GM12878 (cell line): ENCODE measurements around the gene MAEL. TPM values are rescaled to one million over a fixed set of nuclear protein-coding genes. Genes with fewer than 3 reads are reported as not detected.

Experiments used
- ATAC-seq: fragments of 200-7000 bp; cut with Tn5 transposase; 3 replicates; pipeline ENCODE4 v1.9.1; 2020; ENCODE audit warnings: mild to moderate bottlenecking, moderate library complexity
- BruUV-seq: library from RNA; stranded (reverse); fragments of 400-500 nt; replicated peaks from 2 replicates; lab custom pipeline; 2021; lab: Mats Ljungman, UMichigan
- CTCF ChIA-PET: fragments of 300-600 bp; sonication (Branson Sonifier 250); formaldehyde crosslinking; extraction: SDS; loops from one replicate; lab custom pipeline; 2021; ENCODE audit warnings: inconsistent platforms; lab: Yijun Ruan, JAX
- POLR2A ChIA-PET: fragments of 350-600 bp; formaldehyde crosslinking; extraction: SDS; loops from one replicate; lab custom pipeline; 2021; ENCODE audit warnings: inconsistent platforms; lab: Charles Lee
- RAD21 ChIA-PET: fragments of 300-600 bp; sonication (Branson Sonifier 250); formaldehyde crosslinking; loops from one replicate; lab custom pipeline; 2023; ENCODE audit warnings: antibody characterized with exemption; ENCODE audit not compliant: unreplicated experiment; lab: Charles Lee
- SMC1A ChIA-PET: fragments of 300-600 bp; sonication (Branson Sonifier 250); formaldehyde crosslinking; loops from one replicate; lab custom pipeline; 2023; ENCODE audit not compliant: unreplicated experiment, uncharacterized antibody; lab: Charles Lee
- DNase-seq: peaks from one replicate; pipeline ENCODE4 v3.0.0-alpha.2; 2011; ENCODE audit warnings: low read depth, low spot score
- FAIRE-seq: peaks from 3 replicates; lab custom pipeline; 2011; peaks lifted over from hg19 to GRCh38; lab: Jason Lieb, UNC
- H2AFZ ChIP-seq: 2 replicates; pipeline ENCODE4 v1.6.0; 2011; ENCODE audit warnings: low read depth, low read length, control low read depth; ENCODE audit not compliant: control insufficient read depth
- H3K27ac ChIP-seq: 2 replicates; pipeline ENCODE4 v1.5.1; 2011; ENCODE audit warnings: control low read depth; ENCODE audit not compliant: control insufficient read depth, insufficient read depth
- H3K27me3 ChIP-seq, 2 experiments: replicated peaks in 1 of 2; 2 replicates each; pipeline versions ENCODE4 v1.6.0 to v1.6.1; 2011; ENCODE audit warnings: low read length in 1 of 2; ENCODE audit not compliant: control insufficient read depth in 2 of 2, insufficient read depth in 2 of 2
- H3K36me3 ChIP-seq, 2 experiments: 2 replicates each; pipeline ENCODE4 v1.5.1; 2011; ENCODE audit warnings: low read length in 1 of 2; ENCODE audit not compliant: control insufficient read depth in 2 of 2, insufficient read depth in 2 of 2
- H3K4me1 ChIP-seq: 2 replicates; pipeline ENCODE4 v1.6.1; 2011; ENCODE audit warnings: mild to moderate bottlenecking, low read length, moderate library complexity, mixed read lengths; ENCODE audit not compliant: control insufficient read depth, insufficient read depth
- H3K4me2 ChIP-seq: 2 replicates; pipeline ENCODE4 v1.6.0; 2011; ENCODE audit warnings: control low read depth; ENCODE audit not compliant: control insufficient read depth, insufficient read depth
- H3K4me3 ChIP-seq: fragments of 200-600 bp; sonication (generic); 2 replicates; pipeline ENCODE4 v1.5.1; 2016
- H3K79me2 ChIP-seq: 2 replicates; pipeline ENCODE4 v1.6.0; 2011; ENCODE audit warnings: low read length; ENCODE audit not compliant: control insufficient read depth, insufficient read depth
- H3K9ac ChIP-seq: 2 replicates; pipeline ENCODE4 v1.8.0; 2011; ENCODE audit warnings: low read length, control low read depth, mixed read lengths; ENCODE audit not compliant: control insufficient read depth, insufficient read depth
- H3K9me3 ChIP-seq: replicated peaks from 3 replicates; pipeline ENCODE4 v1.5.1; 2011; ENCODE audit warnings: mild to moderate bottlenecking, low read length; ENCODE audit not compliant: control insufficient read depth, insufficient read depth
- H4K20me1 ChIP-seq: 2 replicates; pipeline ENCODE4 v1.6.0; 2011; ENCODE audit not compliant: control insufficient read depth, insufficient read depth
- ATF2 ChIP-seq: IDR thresholded peaks from 2 replicates; pipeline ENCODE4 v1.6.1; 2012; ENCODE audit warnings: low read length, inconsistent platforms
- ATF7 ChIP-seq: fragments of 450-650 bp; IDR thresholded peaks from 2 replicates; pipeline ENCODE4 v1.6.1; 2016; ENCODE audit warnings: low read depth, mild to moderate bottlenecking
- BHLHE40 ChIP-seq, 2 experiments: fragments of 450-650 bp in 1 of 2; IDR thresholded peaks; 2 replicates each; pipeline ENCODE4 v1.6.1; 2011 to 2017; ENCODE audit warnings: low read depth in 2 of 2, borderline replicate concordance in 1 of 2, improper control_type of control experiment in 1 of 2, low read length in 1 of 2, mild to moderate bottlenecking in 1 of 2
- CBX5 ChIP-seq: sonication (generic); IDR thresholded peaks from 2 replicates; pipeline ENCODE4 v1.6.1; 2016; ENCODE audit warnings: low read depth, moderate library complexity, mild to moderate bottlenecking, inconsistent platforms
- ETV6 ChIP-seq, 2 experiments: fragments of 450-650 bp in 1 of 2; IDR thresholded peaks in 1 of 2; conservative IDR thresholded peaks in 1 of 2; 2 replicates each; pipeline ENCODE4 v1.6.1; 2014; ENCODE audit warnings: antibody characterized with exemption in 1 of 2, borderline replicate concordance in 1 of 2, low read depth in 1 of 2, mild to moderate bottlenecking in 1 of 2, moderate library complexity in 1 of 2
- IKZF2 ChIP-seq, 2 experiments: fragments of 450-650 bp; IDR thresholded peaks; 2 replicates each; pipeline ENCODE4 v1.6.1; 2017; ENCODE audit warnings: mild to moderate bottlenecking in 2 of 2, moderate library complexity in 2 of 2
- KDM1A ChIP-seq: fragments of 200-600 bp; sonication (generic); IDR thresholded peaks from 2 replicates; pipeline ENCODE4 v1.6.1; 2016; ENCODE audit warnings: borderline replicate concordance
- MEF2B ChIP-seq: fragments of 450-650 bp; IDR thresholded peaks from 2 replicates; pipeline ENCODE4 v1.6.1; 2018; ENCODE audit warnings: mild to moderate bottlenecking, moderate library complexity; ENCODE audit not compliant: partially characterized antibody, poor library complexity, severe bottlenecking
- MYC ChIP-seq: IDR thresholded peaks from 2 replicates; pipeline ENCODE4 v1.6.1; 2011; ENCODE audit warnings: mild to moderate bottlenecking, low read length, moderate library complexity, inconsistent platforms; ENCODE audit not compliant: insufficient read depth, insufficient replicate concordance, insufficient read length, severe bottlenecking
- NBN ChIP-seq: fragments of 450-650 bp; IDR thresholded peaks from 2 replicates; pipeline ENCODE4 v1.6.1; 2016
- SMAD5 ChIP-seq: IDR thresholded peaks from 2 replicates; pipeline ENCODE4 v1.6.1; 2016; ENCODE audit warnings: antibody characterized with exemption, low read depth
- TARDBP ChIP-seq: IDR thresholded peaks from 2 replicates; pipeline ENCODE4 v1.6.1; 2016; ENCODE audit warnings: borderline replicate concordance
- WGBS: methylation state at CpG from one replicate; pipeline ENCODE4 v1.1.6; 2016; ENCODE audit warnings: low lambda C conversion rate; ENCODE audit not compliant: insufficient replicate concordance, insufficient coverage; ENCODE audit errors: missing lambda C conversion rate; 5-methylcytosine and 5-hydroxymethylcytosine counted together
- in situ Hi-C: fragments of 300-500 bp; cut with MboI; formaldehyde crosslinking; loops from 9 replicates; pipeline ENCODE4 v1.14.3; 2018; ENCODE audit warnings: mixed read lengths
- intact Hi-C: fragments of 100-400 bp; cut with micrococcal nuclease; formaldehyde crosslinking; loops from one replicate; pipeline ENCODE4 v1.14.2; 2022; ENCODE audit not compliant: unreplicated experiment
- polyA plus RNA-seq, 11 experiments: library from polyadenylated mRNA; depleted of rRNA in 4 of 11; unstranded in 6 of 11; stranded (reverse) in 5 of 11; fragments of >200 nt; fragmentation: Nextera tagmentation in 4 of 11; fragmentation: Illumina TruSeq in 1 of 11; extraction: Ambion mirVana in 4 of 11; extraction: Trizol in 1 of 11; gene quantifications; 1 replicate in 1 of 11; 2 replicates in 10 of 11; pipeline versions ENCODE4 v1.2.1 to v1.2.3, GENCODE V29; 2011 to 2016; ENCODE audit warnings: inconsistent platforms in 2 of 11, missing spikeins in 2 of 11, low read depth in 1 of 11
- total RNA-seq, 4 experiments: library from RNA; depleted of rRNA in 3 of 4; stranded (reverse); fragments of >200 nt in 3 of 4; fragmentation: Illumina TruSeq in 1 of 4; extraction: Trizol in 1 of 4; gene quantifications; 2 replicates each; pipeline versions ENCODE4 v1.2.1 to v1.2.3, GENCODE V29; 2013 to 2021
- TF ChIP-seq, protein P1 (sequence below): fragments of 450-650 bp; IDR thresholded peaks from 2 replicates; pipeline ENCODE4 v1.6.1; 2016; ENCODE audit warnings: mild to moderate bottlenecking
- TF ChIP-seq, protein P2 (sequence below): IDR thresholded peaks from 2 replicates; pipeline ENCODE4 v1.6.1; 2012; ENCODE audit warnings: low read depth, low read length, improper control_type of control experiment
- TF ChIP-seq, protein P3 (sequence below): IDR thresholded peaks from 2 replicates; pipeline ENCODE4 v1.6.1; 2012; ENCODE audit warnings: mild to moderate bottlenecking, low read depth, low read length

Gene MAEL
- total and polyA plus RNA-seq, 10 of the 15 experiments (the other 5 are each of a cell fraction or from before 2014, with no cell fraction given), result 0.10 to 0.43 (median 0.24) TPM; not detected in 2

DNA sequence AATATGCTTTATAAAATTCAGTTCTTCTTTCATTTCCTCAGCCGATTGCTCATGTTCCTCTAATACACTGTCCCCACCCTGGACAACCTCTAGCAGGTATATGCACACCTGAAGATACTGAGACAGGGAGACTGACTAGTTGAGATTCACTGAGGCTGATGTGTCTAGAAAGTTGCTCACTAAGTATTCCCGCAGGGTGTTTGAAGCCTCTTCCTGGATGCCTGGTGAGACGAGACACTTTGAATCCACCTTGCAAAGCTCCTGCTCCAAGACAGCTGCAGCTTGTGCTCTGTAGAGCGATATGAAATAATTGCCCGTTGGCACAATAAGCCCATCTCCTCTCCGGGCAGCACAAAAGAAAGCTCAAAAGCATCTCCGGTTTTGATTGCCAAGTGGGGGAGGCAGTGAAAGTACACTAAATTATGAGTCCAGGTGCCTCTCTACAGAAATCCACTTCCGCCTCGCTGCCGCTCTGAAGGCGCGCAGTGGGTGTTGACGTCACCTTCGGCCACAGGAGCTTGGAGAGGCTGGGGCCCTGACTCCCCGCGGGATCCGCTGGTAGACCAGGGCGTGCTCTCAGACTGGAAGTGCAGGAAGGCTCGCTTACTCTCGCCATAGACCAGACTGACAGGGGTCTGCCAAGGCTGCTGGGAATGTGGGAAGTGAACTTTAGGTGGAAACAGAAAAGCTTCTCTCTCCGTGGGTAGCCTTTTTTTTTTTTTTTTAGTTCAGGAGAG is 54.8 kb downstream of the MAEL start (continued):
- no peak for TF ChIP-seq MEF2B
- TF ChIP-seq ATF2, result peak; percentile 79
- no peak for TF ChIP-seq BHLHE40 (IDR thresholded peaks at IDR 0.05; ENCODE audit: borderline replicate concordance in 1 of 2, low read depth in 2 of 2, low read length in 1 of 2)
- TF ChIP-seq ATF7, result peak; percentile 49
- no peak for TF ChIP-seq MYC
- TF ChIP-seq, protein P1, sequence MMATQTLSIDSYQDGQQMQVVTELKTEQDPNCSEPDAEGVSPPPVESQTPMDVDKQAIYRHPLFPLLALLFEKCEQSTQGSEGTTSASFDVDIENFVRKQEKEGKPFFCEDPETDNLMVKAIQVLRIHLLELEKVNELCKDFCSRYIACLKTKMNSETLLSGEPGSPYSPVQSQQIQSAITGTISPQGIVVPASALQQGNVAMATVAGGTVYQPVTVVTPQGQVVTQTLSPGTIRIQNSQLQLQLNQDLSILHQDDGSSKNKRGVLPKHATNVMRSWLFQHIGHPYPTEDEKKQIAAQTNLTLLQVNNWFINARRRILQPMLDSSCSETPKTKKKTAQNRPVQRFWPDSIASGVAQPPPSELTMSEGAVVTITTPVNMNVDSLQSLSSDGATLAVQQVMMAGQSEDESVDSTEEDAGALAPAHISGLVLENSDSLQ, result no peak

DNA sequence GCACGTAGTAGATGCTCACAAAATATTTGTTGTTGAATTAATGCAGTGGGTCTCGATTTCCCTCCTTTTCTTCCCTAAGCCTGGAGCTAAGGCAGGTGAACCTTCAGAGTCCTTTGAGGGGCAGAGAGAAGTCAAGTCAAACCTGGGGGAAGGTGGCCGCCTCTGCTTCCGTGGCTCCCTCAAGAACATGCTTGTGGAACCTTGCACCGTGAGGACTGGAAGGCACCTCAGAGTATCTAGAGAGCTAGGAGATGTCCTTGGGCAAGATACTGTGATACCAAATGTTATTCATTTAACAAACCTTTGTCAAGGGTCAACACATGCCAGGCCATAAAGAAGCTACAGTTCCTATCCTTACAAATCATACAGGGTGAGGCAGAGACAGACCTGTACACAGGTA is 62.8 kb downstream of the MAEL start:
- DNase-seq (no peak), FAIRE-seq (no peak), ATAC-seq (no peak)
- in situ Hi-C loops (no loop called here), intact Hi-C loops (no loop called here)
- no peak overlapping the region for H3K4me2 ChIP-seq
- ChIA-PET SMC1A (interaction anchor here (2.2 kb wide), 1 partner anchor 141 kb away, joined by 7 read pairs; no protein-coding TSS in a partner anchor), CTCF (interaction anchor here (2.8 to 18.3 kb wide), 2 partner anchors 9 to 141 kb away, joined by 27 to 734 read pairs; no protein-coding TSS in a partner anchor), RAD21 (interaction anchor here (5.7 kb wide), 1 partner anchor 142 kb away, joined by 21 read pairs; no protein-coding TSS in a partner anchor), POLR2A (no interaction called here)
- no peak overlapping the region for H3K9ac ChIP-seq
- H3K9me3 ChIP-seq, result no peaks in the 10 kb centered on the region
- WGBS, result 75% methylated on average over 5 of the region's 5 CpGs
- H3K36me3 ChIP-seq, result no peaks in the 10 kb centered on the region
- no TSS peak for BruUV-seq
- H3K27ac ChIP-seq, result no peak overlapping the region
- H3K4me3 ChIP-seq, result no peak overlapping the region
- H3K79me2 ChIP-seq, result no peaks in the 10 kb centered on the region
- H3K4me1 ChIP-seq, result no peaks in the 10 kb centered on the region
- no peaks in the 10 kb centered on the region for H3K27me3 ChIP-seq
- H2AFZ ChIP-seq, result no peak overlapping the region
- no peaks in the 10 kb centered on the region for H4K20me1 ChIP-seq
- TF ChIP-seq SMAD5, result no peak
- TF ChIP-seq, protein P2, sequence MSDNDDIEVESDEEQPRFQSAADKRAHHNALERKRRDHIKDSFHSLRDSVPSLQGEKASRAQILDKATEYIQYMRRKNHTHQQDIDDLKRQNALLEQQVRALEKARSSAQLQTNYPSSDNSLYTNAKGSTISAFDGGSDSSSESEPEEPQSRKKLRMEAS, result no peak
- no peak for TF ChIP-seq IKZF2 (IDR thresholded peaks at IDR 0.05)
- TF ChIP-seq CBX5, result no peak
- TF ChIP-seq TARDBP, result no peak
- TF ChIP-seq KDM1A, result no peak
- TF ChIP-seq, protein P3, sequence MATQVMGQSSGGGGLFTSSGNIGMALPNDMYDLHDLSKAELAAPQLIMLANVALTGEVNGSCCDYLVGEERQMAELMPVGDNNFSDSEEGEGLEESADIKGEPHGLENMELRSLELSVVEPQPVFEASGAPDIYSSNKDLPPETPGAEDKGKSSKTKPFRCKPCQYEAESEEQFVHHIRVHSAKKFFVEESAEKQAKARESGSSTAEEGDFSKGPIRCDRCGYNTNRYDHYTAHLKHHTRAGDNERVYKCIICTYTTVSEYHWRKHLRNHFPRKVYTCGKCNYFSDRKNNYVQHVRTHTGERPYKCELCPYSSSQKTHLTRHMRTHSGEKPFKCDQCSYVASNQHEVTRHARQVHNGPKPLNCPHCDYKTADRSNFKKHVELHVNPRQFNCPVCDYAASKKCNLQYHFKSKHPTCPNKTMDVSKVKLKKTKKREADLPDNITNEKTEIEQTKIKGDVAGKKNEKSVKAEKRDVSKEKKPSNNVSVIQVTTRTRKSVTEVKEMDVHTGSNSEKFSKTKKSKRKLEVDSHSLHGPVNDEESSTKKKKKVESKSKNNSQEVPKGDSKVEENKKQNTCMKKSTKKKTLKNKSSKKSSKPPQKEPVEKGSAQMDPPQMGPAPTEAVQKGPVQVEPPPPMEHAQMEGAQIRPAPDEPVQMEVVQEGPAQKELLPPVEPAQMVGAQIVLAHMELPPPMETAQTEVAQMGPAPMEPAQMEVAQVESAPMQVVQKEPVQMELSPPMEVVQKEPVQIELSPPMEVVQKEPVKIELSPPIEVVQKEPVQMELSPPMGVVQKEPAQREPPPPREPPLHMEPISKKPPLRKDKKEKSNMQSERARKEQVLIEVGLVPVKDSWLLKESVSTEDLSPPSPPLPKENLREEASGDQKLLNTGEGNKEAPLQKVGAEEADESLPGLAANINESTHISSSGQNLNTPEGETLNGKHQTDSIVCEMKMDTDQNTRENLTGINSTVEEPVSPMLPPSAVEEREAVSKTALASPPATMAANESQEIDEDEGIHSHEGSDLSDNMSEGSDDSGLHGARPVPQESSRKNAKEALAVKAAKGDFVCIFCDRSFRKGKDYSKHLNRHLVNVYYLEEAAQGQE, result no peak
- TF ChIP-seq NBN, result no peak
- no peak for TF ChIP-seq ETV6 (conservative IDR thresholded peaks at IDR 0.05 in 1 of 2, IDR thresholded peaks at IDR 0.05 in 1 of 2; ENCODE audit: borderline replicate concordance in 1 of 2, low read depth in 1 of 2)
